GM10266 (cell line): Measurements from ENCODE around the gene KRT33A.
"Not testable (repeated sequence)": the region's sequence is repeated elsewhere in the genome, so short reads cannot be mapped to it uniquely, and the experiment has no call there.

Source experiments
- DNase-seq: peaks from one replicate; pipeline ENCODE4 v3.0.0; 2012; ENCODE audit errors: extremely low spot score
- TF ChIP-seq, protein P1 (sequence below): IDR thresholded peaks from 2 replicates; pipeline ENCODE4 v1.5.1; 2012; ENCODE audit warnings: mild to moderate bottlenecking, low read depth; ENCODE audit not compliant: control insufficient read depth, insufficient read depth; ENCODE audit errors: missing control alignments

The KRT33A gene

DNA sequence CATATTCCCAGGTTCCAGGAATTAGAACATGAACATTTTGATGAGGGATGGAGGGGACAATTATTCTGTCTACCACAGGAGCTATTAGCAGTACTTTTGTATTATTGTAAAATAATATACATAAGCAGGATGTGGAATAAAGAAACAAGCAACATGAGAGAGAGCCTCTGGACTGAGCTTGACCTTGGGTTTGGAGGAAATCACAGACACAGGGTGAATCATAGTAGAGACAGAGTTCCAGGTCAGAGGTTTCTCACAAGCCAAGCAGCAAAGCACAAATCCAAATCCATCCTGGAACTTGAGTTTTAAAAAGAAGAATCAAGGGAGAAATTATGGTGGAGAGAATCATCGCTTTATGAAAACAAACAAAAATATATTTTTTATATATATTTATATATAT is 41.6 kb upstream of the KRT33A start:
- DNase-seq, result no peak
- TF ChIP-seq, protein P1, sequence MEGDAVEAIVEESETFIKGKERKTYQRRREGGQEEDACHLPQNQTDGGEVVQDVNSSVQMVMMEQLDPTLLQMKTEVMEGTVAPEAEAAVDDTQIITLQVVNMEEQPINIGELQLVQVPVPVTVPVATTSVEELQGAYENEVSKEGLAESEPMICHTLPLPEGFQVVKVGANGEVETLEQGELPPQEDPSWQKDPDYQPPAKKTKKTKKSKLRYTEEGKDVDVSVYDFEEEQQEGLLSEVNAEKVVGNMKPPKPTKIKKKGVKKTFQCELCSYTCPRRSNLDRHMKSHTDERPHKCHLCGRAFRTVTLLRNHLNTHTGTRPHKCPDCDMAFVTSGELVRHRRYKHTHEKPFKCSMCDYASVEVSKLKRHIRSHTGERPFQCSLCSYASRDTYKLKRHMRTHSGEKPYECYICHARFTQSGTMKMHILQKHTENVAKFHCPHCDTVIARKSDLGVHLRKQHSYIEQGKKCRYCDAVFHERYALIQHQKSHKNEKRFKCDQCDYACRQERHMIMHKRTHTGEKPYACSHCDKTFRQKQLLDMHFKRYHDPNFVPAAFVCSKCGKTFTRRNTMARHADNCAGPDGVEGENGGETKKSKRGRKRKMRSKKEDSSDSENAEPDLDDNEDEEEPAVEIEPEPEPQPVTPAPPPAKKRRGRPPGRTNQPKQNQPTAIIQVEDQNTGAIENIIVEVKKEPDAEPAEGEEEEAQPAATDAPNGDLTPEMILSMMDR, result no peak

DNA sequence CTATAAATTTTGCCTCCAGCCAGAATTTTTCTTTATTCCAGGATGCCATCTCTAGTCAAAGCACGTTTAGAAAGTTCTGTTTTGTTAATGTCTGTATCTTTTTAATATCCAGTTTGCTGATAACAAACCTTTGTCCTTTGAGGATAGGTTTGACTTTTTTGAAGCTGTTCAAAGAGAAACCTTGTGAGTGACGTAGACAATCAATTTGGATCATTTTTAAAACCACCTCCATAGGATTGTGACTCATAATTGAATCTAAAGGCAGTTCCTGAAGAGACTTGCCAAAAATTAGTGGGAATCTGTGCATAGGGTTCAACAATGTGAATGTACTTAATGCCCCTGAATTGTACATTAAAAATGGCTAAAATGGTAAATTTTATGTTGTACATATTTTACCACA is 40.9 kb upstream of the KRT33A start:
- TF ChIP-seq, protein P1, result no peak
- no peak for DNase-seq

DNA sequence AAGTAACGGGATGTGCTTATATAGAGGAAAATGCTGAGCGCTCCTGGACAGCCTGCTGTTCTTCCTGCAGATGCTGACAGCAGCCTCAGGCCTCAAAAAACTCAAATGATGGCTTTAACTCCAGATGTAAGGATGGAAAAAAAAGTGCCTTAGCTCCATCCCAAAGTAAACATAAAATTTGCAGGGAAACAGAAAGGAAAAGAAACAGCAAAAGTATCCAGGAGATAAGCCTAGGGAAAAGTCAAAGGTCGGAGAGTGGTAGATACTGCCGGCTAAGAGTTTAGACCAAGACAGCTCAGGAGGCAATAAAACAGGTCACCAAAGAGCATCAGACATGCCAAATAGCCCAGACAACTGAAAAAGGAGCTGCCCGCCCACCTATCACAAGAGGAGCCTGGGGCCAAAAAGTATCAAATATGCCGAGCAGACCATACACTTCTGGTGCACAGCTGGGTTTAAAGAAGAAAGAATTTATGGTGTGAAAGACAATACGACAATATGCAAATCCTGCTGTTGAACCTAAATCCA is 39.8 kb upstream of the KRT33A start:
- DNase-seq, result no peak
- TF ChIP-seq, protein P1, result no peak

DNA sequence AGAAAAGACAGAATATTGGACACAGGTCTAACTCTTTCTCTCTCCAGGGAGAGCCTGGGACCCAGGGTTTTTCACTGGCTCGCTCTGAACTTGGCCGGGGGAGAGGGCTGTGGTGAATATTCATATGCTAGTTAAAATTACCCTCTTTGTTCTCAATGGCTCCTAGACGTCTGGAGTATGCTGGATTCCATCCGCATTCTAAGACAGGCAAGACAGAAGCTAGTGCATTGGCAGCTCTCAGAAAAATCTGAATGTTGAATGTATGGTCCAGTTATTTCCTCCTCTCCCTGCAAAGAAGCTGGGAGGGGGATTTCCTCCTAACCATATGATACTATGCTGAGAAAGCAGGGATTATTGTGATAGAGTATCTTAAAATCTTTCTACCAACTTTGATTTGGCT is 37.0 kb upstream of the KRT33A start:
- TF ChIP-seq, protein P1, result no peak
- no peak for DNase-seq

DNA sequence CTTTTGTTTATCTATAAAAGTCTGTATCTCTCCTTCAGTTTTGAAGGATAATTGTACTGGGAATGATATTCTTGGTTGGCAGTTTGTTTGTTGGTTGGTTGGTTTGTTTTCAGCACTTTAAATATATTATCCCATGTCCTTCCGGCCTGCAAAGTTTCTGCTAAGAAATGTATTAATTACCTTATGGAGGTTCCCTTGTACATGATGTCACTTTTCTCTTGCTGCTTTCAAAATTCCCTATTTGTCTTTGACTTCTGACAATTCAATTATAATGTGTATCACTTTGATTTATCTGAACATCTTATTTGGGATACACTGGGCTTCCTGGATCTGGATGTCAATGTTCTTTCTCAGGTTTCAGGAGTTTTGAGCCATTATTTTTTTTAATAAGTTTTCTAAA is 35.6 kb upstream of the KRT33A start:
- TF ChIP-seq, protein P1, result no peak
- DNase-seq, result no peak

DNA sequence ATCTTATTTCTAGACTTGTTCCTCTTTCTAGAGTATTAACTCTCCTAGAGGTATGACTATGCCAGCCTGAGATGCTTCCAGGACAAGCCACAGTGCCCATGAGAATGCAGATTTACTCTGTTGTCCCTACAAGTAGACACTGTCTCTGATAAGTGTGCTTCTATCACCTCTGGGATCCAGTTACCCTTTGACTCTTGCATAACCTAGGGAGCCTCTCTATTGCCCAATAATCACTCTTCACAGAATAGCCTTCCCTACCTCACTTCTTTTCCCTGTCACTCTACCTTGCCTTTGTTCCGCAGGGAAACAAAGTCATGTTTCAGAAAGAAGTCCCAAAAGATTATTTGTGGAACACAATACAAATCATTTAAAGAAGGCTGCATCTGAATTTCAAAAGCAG is 33.1 kb upstream of the KRT33A start:
- DNase-seq, result no peak
- TF ChIP-seq, protein P1, result no peak

DNA sequence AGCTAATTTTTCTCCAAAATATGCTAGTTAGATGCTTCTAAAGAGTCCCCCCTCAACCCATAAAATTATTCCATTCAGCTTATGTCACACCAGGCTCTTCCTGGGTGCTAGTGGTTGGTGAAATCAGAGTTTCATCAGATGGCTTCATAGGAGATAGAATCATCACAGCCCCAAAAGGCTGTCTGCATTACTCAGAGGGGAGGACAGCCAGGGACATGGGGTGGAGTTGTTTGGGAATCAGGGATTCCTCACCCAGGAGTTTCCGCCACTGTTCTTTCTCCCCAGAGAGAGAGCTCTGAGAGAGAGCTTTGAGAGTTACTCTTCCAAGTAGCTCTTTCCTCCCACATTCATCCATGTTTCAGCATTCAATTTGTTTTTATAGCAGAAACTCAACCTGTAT is 31.8 kb upstream of the KRT33A start:
- TF ChIP-seq, protein P1, result no peak
- DNase-seq, result no peak

DNA sequence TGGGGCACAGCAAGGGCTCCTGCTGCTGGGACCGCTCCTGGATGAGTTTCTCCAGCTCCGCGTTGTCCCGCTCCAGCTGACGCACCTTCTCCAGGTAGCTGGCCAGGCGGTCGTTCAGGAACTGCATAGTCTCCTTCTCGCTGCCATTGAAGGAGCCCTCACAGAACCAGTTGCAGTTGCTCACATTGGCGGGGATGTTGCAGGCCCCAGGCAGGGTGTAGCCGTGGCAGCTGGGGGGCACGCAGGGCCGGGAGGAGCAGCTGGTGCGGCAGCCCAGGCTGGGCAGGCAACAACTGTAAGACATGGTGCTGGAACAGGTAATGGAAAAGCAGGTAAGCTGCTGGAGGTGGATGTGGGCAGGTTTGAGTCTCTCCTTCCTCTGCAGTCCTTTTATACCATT is 31.3 kb upstream of the KRT33A start, which contains the start of gene KRT34:
Gene KRT34 (minus strand): TSS at position 364 of the 400 bp plus-strand sequence. CDS start 60 bp downstream, at position 304.
- not testable (repeated sequence) for DNase-seq

DNA sequence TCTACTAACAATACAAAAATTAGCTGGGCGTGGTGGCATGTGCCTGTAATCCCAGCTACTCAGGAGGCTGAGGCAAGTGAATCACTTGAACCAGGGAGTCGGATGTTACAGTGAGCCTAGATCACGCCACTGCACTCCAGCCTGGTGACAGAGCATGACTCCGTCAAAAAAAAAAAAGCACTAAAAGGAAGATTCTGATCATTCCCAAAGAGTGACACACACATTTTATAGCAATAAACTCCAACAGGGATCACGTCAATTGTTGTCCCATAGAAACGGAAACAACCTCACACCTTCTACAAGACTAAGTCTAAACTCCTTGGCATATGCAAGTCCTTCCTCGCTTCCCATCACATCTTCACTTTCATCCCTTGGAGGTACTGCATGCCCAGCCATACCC is 29.5 kb upstream of the KRT33A start:
- not testable (repeated sequence) for DNase-seq
